MM.1S (cell line): ENCODE data around the gene ETV7.

Source experiments
- DNase-seq: peaks from one replicate; pipeline ENCODE4 v3.0.0-alpha.2; 2015
- H2AFZ ChIP-seq: fragments of 300-600 bp; sonication (generic); 2 replicates; pipeline ENCODE4 v1.6.0; 2016; ENCODE audit warnings: antibody characterized with exemption, low read length
- H3F3A ChIP-seq: fragments of 300-600 bp; sonication (generic); 2 replicates; pipeline ENCODE4 v1.6.1; 2016; ENCODE audit warnings: mild to moderate bottlenecking, antibody characterized with exemption, low read length, moderate library complexity, mixed read lengths; ENCODE audit not compliant: insufficient read depth
- H3K27ac ChIP-seq: fragments of 300-600 bp; sonication (generic); 2 replicates; pipeline ENCODE4 v1.5.1; 2016; ENCODE audit warnings: mild to moderate bottlenecking, low read length
- H3K27me3 ChIP-seq: fragments of 300-600 bp; sonication (generic); replicated peaks from 2 replicates; pipeline ENCODE4 v1.6.0; 2016; ENCODE audit warnings: low read length; ENCODE audit not compliant: insufficient read depth
- H3K36me3 ChIP-seq: fragments of 300-600 bp; sonication (generic); replicated peaks from 2 replicates; pipeline ENCODE4 v1.6.1; 2016; ENCODE audit warnings: mild to moderate bottlenecking, low read length, mixed read lengths; ENCODE audit not compliant: insufficient read depth
- H3K4me1 ChIP-seq: fragments of 300-600 bp; sonication (generic); 2 replicates; pipeline ENCODE4 v1.6.1; 2016; ENCODE audit warnings: low read length, mixed read lengths
- H3K4me2 ChIP-seq: fragments of 300-600 bp; sonication (generic); 2 replicates; pipeline ENCODE4 v1.6.0; 2016; ENCODE audit warnings: low read depth, low read length
- H3K4me3 ChIP-seq: fragments of 300-600 bp; sonication (generic); 2 replicates; pipeline ENCODE4 v1.5.1; 2016; ENCODE audit warnings: low read length, mixed read lengths
- H3K79me2 ChIP-seq: fragments of 300-600 bp; sonication (generic); 2 replicates; pipeline ENCODE4 v1.6.1; 2016; ENCODE audit warnings: mixed run types, low read length, mixed read lengths
- H3K9ac ChIP-seq: fragments of 300-600 bp; sonication (generic); 2 replicates; pipeline ENCODE4 v1.6.1; 2016; ENCODE audit warnings: low read length, mixed read lengths
- H3K9me2 ChIP-seq: fragments of 300-600 bp; sonication (generic); replicated peaks from 2 replicates; pipeline ENCODE4 v1.6.1; 2016; ENCODE audit warnings: mild to moderate bottlenecking, low read length, mixed read lengths; ENCODE audit not compliant: insufficient read depth
- H3K9me3 ChIP-seq: fragments of 300-600 bp; sonication (generic); replicated peaks from 2 replicates; pipeline ENCODE4 v1.6.1; 2016; ENCODE audit warnings: mild to moderate bottlenecking, low read length, mixed read lengths; ENCODE audit not compliant: insufficient read depth
- H4K20me1 ChIP-seq: fragments of 300-600 bp; sonication (generic); 2 replicates; pipeline ENCODE4 v1.6.1; 2016; ENCODE audit warnings: mild to moderate bottlenecking, low read length, moderate library complexity, mixed read lengths; ENCODE audit not compliant: insufficient read depth
- EZH2 ChIP-seq: fragments of 300-600 bp; sonication (generic); optimal IDR thresholded peaks from 2 replicates; pipeline ENCODE3; 2017; ENCODE audit warnings: low read depth, mild to moderate bottlenecking, antibody characterized with exemption, low read length, mixed read lengths
- EZH2phosphoT487 ChIP-seq: fragments of 300-600 bp; sonication (generic); IDR thresholded peaks from 2 replicates; pipeline ENCODE4 v1.6.1; 2018; ENCODE audit warnings: antibody characterized with exemption, low read length
- TF ChIP-seq, protein P1 (sequence below): fragments of 300-600 bp; sonication (generic); IDR thresholded peaks from 2 replicates; pipeline ENCODE4 v1.5.1; 2016; ENCODE audit warnings: antibody characterized with exemption, low read length, mixed read lengths

The ETV7 gene

DNA sequence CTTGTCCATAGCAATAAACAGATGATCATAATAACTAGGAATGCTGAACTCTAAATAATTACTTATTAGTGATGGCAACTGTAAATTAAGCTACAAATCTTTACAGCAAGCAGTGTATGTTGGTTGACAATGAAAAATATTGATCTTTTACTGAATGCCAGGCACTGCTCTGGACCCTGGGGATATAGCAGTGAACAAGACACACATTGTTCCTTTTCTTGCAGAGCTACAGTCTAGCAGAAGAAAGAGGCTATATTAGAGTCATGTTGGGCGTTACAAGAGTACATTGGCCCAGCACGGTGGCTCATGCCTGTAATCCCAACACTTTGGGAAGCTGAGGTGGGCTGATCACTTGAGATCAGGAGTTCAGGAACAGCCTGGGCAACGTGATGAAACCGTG, 43.7 kb upstream of the ETV7 start:
- H3K27ac ChIP-seq, result no peak overlapping the region
- H3K79me2 ChIP-seq, result no peaks in the 10 kb centered on the region
- H4K20me1 ChIP-seq, result no peaks in the 10 kb centered on the region
- no peaks in the 10 kb centered on the region for H3K27me3 ChIP-seq
- no peaks in the 10 kb centered on the region for H3F3A ChIP-seq
- no peaks in the 10 kb centered on the region for H3K36me3 ChIP-seq
- H3K4me2 ChIP-seq, result no peak overlapping the region
- H3K4me3 ChIP-seq, result no peak overlapping the region
- H3K9me3 ChIP-seq, result no peaks in the 10 kb centered on the region
- H2AFZ ChIP-seq, result no peak overlapping the region
- peaks cover 13% of the 10 kb centered on the region for H3K4me1 ChIP-seq
- no peak overlapping the region for H3K9ac ChIP-seq
- DNase-seq, result no peak
- H3K9me2 ChIP-seq, result no peaks in the 10 kb centered on the region
- TF ChIP-seq EZH2, result no peak
- TF ChIP-seq, protein P1, sequence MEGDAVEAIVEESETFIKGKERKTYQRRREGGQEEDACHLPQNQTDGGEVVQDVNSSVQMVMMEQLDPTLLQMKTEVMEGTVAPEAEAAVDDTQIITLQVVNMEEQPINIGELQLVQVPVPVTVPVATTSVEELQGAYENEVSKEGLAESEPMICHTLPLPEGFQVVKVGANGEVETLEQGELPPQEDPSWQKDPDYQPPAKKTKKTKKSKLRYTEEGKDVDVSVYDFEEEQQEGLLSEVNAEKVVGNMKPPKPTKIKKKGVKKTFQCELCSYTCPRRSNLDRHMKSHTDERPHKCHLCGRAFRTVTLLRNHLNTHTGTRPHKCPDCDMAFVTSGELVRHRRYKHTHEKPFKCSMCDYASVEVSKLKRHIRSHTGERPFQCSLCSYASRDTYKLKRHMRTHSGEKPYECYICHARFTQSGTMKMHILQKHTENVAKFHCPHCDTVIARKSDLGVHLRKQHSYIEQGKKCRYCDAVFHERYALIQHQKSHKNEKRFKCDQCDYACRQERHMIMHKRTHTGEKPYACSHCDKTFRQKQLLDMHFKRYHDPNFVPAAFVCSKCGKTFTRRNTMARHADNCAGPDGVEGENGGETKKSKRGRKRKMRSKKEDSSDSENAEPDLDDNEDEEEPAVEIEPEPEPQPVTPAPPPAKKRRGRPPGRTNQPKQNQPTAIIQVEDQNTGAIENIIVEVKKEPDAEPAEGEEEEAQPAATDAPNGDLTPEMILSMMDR, result no peak
- TF ChIP-seq EZH2phosphoT487, result no peak

- Histone ChIP-seq H3K36me3 (no peaks in the 10 kb centered on the region), H3F3A (no peaks in the 10 kb centered on the region), H3K4me2 (no peak overlapping the region), H4K20me1 (no peaks in the 10 kb centered on the region), H3K9ac (no peak overlapping the region), H3K9me2 (no peaks in the 10 kb centered on the region), H2AFZ (no peak overlapping the region), H3K4me1 (peaks cover 13% of the 10 kb centered on the region), H3K9me3 (no peaks in the 10 kb centered on the region), H3K27ac (no peak overlapping the region), H3K27me3 (no peaks in the 10 kb centered on the region), H3K79me2 (no peaks in the 10 kb centered on the region), H3K4me3 (no peak overlapping the region)
- no peak for DNase-seq
- TF ChIP-seq EZH2phosphoT487, result no peak
- no peak for TF ChIP-seq EZH2
- TF ChIP-seq, protein P1, result no peak
Observed at GRCh38 chr6:36430351-36430750, 42.9 kb upstream of the ETV7 start.

GRCh38 chr6:36428911-36429310, 41.4 kb upstream of the ETV7 start:
- Histone ChIP-seq H3K4me2 (no peak overlapping the region), H3K27me3 (no peaks in the 10 kb centered on the region), H3K9me3 (no peaks in the 10 kb centered on the region), H3F3A (no peaks in the 10 kb centered on the region), H3K36me3 (no peaks in the 10 kb centered on the region), H3K27ac (no peak overlapping the region), H3K9me2 (no peaks in the 10 kb centered on the region), H3K79me2 (no peaks in the 10 kb centered on the region), H2AFZ (no peak overlapping the region), H3K4me3 (no peak overlapping the region), H3K4me1 (peaks cover 16% of the 10 kb centered on the region), H3K9ac (no peak overlapping the region), H4K20me1 (no peaks in the 10 kb centered on the region)
- TF ChIP-seq, protein P1, result no peak
- TF ChIP-seq EZH2, result no peak
- TF ChIP-seq EZH2phosphoT487, result no peak
- no peak for DNase-seq
